DMS79 (cell line): Measurements from ENCODE around the gene KCNK5.
A peak's percentile ranks its signal among the peaks of the same experiment; 100 is the strongest.

Experiments used
- DNase-seq: peaks from one replicate; lab custom pipeline; 2025; lab: John Stamatoyannopoulos, UW

KCNK5 gene

DNA sequence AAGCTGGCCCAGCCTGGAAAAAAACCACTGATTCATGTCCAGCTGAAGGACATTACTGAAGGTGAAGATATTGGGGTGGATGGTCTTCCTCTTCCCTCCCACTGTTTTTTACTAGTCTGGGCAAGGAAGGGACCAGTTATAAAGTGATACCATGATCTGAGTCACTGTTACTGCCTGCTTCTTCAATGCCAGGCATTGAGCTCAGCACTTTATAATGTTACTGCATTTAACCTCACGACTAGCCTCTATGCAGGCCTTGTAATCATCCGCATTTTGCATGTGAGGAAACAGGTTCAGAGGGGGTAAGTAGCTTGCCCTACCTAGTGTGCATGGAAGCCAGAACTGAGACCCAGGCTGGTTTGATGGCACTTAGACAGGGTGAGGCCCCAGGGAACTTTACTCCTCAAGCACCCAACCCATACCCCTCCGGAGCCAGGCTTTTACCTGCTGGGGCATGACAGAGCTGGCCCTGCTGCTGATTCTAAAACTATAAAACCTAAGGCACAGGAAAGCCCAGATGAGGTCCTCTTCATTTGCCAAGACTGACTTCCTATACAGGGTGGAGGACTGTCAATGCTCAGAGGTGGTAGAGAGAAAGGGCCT is 11.0 kb upstream of the KCNK5 start:
- no peak for DNase-seq

DNA sequence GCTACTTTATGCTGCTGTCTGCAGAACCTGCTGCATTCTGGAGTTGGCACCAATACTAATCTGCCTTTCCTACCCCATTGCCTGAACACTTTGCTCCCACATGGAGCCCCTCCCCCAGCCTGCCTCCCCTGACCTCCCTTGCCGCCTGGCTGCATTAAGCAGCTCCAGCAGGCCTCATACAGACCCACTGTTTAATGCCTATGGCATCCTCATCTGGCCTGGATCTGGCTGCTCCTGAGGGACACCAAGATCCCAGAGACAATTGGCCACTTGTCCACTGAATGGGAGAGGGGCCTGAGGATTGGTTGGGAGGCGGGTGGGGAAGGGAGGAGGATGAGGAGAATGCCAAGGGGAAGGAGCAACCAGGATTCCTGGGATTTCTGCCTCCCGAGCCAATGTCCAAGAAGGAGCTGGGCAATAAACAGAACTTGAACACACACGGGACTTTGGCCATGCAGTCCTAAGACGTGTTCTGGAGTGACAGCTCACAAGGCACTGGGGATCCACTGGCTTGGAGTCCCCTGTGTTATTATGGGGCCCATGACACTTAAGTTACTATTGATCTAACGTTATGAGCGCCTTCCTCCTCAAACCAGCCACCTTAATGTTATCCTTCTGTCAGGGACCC is 10.4 kb upstream of the KCNK5 start:
- DNase-seq = no peak

DNA sequence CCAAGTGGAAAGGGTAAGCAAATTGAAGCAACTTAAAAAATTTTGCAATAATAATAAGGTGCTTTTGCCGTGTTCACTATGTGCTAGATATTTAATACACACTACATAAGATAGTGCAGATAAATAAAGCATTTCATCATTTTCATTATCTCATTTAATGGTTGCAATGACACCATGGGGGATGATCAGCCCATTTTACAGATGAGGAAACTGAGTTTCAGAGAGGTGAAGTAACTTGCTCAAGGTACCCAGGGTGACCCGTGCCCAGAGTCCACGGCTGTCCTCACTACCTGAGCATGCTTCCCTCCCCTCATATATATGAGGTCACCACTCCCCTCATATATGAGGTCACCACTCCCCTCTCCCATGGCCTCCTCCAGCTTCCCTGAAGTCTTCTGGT is 7.5 kb upstream of the KCNK5 start:
- DNase-seq = no peak

DNA sequence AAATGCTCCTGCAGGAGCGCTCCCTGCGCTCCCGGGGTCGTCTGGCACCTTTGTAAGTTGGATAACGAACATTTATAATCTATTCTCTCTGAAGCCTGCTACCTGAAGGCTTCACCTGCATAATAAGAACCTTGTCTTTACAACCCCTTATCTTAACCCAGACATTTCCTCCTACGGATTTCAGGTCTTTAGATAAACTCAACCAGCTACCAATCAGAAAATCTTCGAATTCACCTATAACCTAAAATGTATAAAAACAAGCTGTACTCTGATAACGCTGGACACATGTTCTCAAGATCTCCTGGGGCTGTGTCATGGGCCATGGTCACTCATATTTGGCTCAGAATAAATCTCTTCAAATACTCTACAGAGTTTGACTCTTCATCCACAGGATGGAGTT is 4.1 kb upstream of the KCNK5 start:
- no peak for DNase-seq

DNA sequence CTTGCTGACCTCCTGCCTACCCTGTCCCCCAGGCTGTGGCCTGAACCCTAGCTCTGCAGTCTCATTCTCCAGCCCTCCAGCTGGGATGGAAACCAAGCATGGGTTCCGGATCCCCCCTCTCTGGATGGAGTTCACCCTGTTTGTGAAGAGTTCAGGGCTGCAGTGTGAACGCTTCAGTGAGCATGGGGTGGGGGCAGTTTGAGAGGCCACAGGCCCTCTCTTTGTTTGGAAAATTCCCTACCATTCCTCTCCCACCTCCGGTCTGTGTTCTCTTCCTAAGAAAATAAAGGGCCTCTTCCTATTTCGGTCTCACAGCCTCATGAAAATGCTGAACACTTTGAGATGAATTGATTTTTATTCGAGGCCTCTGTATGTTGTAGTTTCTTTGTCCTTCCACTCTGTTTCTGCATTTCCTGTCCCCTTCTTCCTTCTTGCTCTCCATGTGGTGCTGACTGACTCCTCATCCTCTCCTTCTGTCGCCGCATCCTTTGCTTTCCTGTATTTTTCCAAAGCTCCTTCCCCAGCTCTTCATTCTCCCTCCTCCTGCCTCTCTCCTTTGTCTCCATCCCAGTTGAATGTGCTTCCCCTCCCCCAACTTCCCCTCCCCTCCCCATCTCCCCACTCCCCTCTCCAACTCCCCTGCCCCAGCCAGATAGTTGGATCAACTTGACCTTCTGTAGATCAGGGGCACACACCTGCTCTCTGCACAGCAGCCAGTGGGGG is 2.4 kb upstream of the KCNK5 start:
- DNase-seq = no peak

DNA sequence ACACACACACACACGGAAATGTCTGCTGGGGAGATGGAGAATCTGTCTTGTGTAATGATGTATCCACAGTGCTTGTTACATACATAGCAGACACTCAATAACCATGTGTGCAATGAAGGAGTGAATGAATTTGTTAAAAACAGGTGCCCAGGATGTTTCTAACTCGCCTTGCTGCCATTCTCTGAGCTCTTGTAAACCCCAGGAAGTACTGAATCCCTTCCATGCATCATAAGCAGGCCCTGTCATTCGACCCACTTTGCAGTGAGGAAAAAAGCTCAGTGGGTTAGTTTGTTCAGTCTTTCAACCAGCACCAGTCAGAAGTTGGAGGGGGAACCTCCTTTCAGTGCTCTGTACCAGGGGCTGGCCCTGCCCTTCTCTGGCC is 1.4 kb upstream of the KCNK5 start:
- no peak for DNase-seq

DNA sequence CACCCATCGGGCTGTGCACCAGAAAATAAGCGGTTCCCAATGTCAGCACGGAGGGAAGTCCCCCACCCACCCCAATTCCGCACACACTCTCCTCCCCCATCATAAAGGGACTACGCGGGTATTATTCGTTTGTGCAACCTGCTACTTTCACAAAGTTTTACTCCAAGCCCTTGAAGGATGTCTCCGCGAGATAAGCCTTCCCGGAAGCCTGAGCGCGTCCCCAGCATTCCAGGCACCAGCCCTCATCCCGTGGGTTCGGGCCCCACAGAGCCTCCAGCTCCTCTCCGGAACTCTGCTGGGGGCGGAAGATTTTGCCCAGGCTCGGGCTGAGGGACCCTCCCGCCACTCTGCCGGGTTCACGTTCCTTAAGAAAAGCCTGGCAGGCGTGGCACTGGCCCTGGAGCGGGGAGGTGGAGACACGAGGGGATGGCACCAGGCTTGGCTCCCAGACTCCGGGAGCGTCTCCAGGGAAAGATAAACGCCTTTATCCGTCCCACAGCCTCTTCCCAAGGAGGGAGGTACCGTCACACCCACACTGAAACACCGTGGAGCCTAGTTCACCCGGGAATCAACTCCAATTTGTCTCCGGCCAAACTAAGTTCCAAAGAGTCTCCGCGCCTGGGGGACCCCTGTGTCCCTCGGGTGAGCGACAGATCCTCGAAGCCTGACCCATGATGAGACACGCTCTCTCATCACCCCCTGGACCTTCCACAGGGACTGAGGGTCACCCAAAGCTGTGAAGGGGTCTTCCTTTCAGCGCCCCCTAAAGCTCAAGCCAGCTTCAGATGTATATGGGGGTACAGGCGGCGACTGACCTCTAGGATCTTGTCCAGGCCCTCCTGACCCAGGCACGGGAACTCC is 934 bp downstream of the KCNK5 start:
- DNase-seq = no peak

DNA sequence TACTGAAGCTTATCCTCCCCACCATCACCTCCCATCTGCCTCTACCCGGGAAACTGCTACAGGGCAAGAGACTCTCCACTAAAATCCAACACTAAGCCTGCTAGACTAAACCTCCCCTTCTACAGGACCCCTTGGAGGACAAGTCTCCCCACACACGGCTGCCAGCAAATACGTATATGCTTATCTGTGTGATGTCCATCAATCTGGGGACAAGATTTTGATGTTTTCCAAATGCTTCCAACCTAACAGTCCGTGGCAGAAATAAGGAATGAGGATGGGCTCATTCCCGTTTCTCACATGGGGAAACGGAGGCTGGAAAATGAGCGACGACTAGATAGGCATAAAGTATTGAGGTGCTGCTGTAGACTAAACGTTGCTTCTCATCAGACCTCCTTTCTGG is 1.8 kb downstream of the KCNK5 start:
- no peak for DNase-seq

DNA sequence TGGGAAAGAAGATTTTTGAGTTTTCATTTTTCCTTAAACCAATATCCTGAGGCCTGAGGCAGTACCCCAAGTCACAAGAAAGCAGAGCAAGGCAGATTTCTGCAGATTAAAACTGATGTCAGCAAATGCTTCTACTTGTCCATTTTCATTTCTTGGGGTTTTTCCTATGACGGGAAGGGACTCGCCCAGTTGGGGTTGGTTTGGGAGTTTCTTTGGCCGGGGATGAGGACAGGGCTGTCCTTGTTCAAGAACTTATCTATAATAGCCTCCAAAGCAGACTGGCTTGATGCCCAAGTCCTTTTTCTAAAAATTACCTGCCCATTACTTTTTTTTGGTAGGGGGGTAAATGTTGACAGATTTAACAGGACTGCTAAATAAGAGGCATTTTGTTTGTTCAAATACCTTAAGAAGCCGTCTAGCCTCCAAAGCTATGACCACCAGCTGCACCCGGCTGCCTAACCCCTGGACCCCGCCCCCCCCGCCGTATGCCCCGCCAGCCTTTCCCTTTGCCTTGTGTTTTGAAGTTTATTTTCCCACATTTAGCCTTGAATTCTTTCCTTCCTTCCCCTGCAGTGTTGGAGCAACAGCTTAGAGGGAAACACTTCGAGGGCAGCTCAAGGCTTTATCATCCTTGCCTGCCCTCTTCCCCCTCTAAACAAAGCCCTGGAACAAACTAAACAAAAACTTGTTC is 2.5 kb downstream of the KCNK5 start:
- DNase-seq = no peak

DNA sequence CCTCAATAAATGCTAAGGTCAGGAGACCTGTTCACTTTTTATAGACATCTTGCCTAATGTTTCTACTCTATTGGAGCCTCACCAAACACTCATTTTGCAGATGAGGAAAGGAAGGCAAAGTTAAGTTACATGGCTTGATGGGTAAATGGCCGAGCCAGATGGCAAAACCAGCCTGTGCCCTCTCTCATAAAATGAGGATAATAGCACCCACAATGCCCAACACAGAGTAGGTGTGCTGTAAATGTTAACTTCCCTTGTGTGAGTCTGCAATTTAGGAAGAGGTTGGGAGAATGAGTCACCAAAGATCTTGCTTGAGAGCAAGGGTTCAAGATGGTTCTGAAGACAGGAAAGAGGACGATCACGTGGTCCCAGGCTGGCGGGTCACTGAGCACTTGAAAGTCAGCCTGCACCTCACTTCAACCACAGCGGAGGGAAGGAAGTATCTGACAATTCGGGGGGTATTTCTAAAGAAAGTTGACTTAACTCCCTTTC is 3.3 kb downstream of the KCNK5 start:
- DNase-seq = no peak

DNA sequence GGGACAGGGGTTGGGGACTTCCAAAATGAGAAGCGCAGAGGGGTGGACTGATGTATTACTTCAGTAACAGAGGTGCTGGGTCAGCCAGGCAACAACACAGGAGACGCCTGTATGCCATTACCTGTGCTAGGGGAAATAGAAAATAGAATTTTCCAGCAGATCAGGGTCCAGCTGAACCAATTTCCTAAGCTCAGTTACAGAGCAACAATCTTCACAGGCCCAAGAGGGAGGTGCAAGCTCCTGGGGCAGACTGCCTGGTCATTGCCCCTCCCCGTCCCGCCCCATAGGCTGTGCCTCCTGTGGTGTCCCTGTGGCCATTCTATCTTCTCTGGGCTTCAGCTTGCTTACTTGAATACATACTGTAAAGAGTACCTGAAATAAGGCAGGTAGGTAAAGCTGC is 3.7 kb downstream of the KCNK5 start:
- no peak for DNase-seq

DNA sequence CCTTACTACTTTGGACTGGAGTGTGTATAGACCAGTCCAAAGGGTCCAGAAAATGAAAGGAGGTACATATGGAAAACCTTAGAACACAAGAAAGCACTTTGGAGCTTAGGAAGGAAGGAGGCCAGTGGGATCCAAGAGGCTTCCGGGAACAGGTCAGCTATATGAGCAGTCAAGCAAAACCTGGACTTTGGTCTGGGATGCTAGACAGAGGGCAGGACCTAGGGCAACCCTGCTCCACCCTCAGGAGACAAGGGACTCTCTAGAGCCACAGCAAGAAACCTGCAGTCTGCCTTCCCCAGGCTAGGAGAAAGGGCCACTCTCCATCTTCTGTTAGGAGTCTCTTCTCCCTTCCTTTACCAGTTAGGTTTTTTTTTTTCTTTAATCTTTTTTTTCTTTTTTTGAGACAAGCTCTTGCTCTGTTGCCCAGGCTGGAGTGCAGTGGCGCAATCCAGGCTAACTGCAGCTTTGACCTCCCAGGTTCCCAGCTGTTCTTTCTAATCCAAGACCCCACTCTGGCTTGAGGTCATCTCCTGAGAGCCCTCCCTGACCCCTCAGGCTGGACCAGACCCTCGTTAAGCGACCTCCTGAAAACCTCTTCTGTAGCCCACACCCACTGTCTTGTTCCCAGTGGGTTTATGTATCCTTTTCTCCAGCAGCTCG is 4.6 kb downstream of the KCNK5 start:
- peak; percentile 26 for DNase-seq

DNA sequence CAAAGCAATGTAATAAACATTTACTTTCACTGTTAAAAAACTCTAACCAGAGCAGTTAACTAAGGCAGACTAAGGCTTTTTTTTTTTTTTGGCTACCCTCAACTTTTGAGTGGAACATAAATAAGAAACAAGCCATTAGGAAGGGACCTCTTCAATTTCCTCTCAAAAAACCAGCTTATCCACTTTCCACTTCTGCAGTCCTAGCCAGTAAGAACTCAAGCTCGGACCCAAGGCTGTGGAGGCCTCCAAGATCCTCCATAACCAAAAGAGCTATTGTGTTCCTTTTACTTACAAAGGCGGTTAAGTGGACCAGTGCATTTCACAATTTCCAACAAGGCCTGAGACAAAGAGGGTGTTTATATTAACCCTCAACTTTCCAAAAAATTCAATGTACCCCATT is 5.3 kb downstream of the KCNK5 start:
- peak; percentile 99 for DNase-seq

DNA sequence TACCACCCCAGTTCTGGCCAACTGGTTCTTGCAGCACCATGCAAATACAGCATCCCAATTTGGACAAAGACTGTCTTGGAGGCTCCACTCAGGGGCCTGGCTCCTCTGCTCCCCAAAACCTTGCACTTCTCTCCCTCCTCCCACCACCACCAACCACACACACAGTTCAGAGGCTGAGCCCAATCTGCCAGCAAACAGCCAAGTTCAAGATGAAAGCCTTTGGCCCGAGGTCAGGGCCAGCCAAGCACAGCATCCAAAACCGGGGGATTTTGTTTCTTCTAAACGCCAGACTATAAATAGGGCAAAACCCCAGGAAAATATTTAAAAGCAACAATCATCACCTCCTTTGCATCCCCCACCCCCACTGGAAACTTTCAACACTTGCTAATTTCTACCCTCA is 5.7 kb downstream of the KCNK5 start:
- DNase-seq = peak; percentile 88

DNA sequence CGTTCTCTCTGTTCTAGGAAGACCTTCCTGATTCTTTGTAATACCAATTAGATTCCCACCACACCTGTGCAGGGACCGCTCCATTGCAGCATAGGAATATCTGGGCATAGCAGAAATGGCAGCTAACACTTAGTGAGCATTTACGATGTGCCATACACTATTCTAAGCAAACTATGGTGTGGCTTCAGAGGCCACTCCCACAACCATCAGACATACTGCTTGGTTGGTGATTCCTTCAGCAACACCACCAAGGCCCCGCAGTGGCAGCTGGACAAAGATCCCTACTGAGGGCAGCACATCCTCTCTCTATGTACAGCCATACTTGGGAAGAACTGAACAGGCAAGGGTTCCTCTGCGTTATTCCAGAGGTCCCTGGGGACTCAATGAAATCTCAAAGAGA is 6.2 kb downstream of the KCNK5 start:
- peak; percentile 45 for DNase-seq

DNA sequence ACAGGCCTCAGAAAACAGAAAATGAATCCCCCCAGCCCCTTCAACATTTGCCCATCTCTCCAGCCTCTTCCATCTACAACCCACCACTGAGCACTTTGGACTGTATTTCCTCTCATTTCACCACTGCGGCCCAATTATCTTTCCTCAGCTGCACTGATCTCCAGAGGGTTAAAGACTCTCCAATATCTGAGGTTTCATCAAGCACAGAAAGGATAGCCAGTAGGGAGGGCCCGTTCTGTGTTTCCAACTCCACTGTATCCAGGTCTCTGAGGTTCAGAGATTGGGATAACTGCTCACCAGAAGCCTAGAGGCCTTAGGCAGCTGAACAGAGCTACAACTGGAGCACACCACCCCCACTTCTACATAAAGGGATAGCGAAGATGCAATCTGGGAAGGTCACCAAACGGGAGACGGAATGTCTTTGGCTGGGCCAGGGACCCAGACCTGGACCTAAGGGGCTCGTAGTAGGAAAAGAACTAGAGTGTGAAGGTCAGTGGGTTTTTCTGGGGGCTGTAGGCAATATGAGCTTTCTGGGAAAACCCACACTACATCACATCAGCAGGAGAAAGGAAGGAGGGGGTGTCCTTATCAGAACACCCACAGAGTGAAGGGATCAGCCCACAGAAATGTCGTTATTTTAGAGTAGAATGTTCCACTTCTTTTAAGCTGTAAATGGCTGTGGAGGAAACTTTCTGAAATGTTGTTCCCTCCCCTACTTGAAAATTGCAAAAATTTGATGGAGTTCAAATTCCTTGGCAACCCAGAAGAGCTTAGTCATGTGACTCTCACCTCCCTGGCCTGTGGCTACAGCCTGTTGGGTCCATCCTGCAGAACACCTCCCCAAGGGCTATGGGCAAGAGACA is 7.3 kb downstream of the KCNK5 start:
- DNase-seq = no peak

DNA sequence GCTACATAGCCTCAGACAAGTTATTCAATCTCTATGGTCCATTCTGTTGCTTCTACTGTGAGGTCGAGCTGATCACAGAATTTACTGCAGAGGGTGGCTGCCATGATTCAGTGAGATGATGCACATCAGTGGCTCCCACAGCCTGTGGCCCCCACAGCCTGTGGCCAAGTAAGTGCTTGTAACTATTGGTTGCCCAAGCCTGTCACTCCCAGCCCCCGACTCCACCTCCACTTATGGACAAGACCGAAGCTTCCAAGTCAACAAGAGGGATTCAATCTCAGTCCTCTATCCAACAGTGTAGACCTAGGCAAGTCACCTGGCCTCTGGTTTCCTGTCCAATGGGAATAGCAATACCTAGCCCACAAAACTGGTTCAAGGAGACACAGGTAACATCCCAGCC is 8.2 kb downstream of the KCNK5 start:
- no peak for DNase-seq

DNA sequence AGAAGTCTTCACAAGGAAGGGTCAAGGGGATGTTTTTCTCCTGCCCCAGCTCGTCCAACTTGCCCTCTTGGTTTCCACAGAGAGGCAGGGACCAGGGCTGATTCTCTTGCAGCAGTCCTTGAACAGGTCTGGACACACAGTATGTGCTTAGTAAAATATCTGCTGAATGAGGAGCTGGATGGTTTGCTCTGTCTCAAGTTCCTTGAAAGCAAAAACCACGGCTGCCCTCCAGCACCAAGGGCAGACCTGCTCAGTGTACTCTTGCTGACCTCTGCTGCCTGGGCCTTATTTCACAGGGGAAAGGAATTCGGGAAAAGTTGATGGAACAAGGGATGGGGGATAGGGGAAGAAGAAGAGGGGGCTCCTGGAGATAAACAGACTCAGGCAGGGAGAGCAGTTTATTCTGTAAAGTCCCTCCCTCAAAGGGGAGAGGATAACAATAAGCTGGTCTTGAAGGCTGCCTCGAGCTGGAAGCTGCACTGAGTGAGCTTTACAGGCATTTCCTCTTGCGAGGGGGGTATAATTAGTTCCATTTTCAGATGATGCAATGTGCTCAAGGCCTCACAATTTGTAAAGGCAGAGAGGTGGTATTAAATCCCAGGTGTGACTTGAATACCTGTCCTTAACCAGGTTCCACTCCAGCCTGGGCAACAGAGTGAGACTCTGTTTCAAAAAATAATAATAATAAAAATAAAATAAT is 10.3 kb downstream of the KCNK5 start:
- no peak for DNase-seq

DNA sequence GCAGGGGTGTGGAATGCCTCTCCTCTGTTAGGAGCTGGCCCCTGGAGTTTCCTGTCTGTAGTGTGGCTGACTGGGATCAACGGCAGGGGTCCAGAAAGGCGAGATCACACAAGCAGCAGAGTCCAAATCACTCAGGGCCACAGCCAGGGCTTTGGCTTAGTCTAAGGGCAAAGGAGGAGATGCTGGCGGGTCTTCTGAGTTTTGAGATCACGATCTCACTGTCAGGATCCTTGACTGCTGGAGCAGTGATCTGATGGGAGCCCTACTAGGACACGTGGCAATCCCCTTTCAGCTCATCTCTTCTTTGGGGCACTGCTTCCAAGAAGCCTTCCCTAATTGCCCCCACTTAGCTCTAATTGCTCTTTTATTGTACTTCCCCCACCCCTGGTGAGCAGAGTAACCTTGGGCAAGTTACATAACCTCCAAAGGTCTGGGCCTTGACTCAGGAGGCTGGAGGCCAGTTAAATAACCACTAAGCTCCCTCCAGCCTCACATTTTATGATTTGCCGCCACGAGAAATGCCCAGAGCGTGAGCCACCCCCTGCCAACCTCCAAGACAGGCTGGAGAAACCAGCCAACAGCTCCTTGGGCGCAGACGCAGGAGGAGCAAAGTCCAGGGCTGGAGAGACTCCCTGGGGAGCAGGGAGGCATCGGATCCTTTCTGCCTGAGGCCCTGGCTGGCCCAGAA is 12.0 kb downstream of the KCNK5 start:
- no peak for DNase-seq
